SU-DHL-6 (cell line): ENCODE measurements around the gene PCDHA11.

Experiments
- EZH2phosphoT487 ChIP-seq: fragments of 200-600 bp; sonication (generic), shearing (Covaris generic); conservative IDR thresholded peaks from 2 replicates; pipeline ENCODE4 v1.6.1; 2018; ENCODE audit warnings: mild to moderate bottlenecking, antibody characterized with exemption, low read length, moderate library complexity, mixed read lengths
- TF ChIP-seq, protein P1 (sequence below): fragments of 200-600 bp; sonication (generic); IDR thresholded peaks from one replicate; pipeline ENCODE4 v1.5.1; 2017; ENCODE audit warnings: antibody characterized with exemption, mild to moderate bottlenecking, low read length, moderate library complexity; ENCODE audit not compliant: insufficient read depth, poor library complexity, severe bottlenecking

DNA sequence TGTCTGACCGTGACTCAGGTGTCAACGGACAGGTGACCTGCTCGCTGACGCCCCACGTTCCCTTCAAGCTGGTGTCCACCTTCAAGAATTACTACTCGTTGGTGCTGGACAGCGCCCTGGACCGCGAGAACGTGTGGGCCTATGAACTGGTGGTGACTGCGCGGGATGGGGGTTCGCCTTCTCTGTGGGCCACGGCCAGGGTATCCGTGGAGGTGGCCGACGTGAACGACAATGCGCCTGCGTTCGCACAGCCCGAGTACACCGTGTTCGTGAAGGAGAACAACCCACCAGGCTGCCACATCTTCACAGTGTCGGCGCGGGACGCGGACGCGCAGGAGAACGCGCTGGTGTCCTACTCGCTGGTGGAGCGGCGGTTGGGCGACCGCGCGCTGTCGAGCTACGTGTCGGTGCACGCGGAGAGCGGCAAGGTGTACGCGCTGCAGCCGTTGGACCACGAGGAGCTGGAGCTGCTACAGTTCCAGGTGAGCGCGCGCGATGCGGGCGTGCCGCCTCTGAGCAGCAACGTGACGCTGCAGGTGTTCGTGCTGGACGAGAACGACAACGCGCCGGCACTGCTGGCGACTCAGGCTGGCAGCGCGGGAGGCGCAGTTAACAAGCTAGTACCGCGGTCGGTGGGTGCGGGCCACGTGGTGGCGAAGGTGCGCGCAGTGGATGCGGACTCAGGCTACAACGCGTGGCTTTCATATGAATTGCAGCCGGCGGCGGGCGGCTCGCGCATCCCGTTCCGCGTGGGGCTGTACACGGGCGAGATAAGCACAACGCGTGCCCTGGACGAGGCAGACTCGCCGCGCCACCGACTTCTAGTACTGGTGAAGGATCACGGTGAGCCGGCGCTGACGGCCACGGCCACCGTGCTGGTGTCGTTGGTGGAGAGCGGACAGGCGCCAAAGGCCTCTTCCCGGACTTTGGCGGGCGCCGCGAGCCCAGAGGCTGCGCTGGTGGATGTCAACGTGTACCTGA lies 1.8 kb downstream of the PCDHA11 start:
- TF ChIP-seq, protein P1, sequence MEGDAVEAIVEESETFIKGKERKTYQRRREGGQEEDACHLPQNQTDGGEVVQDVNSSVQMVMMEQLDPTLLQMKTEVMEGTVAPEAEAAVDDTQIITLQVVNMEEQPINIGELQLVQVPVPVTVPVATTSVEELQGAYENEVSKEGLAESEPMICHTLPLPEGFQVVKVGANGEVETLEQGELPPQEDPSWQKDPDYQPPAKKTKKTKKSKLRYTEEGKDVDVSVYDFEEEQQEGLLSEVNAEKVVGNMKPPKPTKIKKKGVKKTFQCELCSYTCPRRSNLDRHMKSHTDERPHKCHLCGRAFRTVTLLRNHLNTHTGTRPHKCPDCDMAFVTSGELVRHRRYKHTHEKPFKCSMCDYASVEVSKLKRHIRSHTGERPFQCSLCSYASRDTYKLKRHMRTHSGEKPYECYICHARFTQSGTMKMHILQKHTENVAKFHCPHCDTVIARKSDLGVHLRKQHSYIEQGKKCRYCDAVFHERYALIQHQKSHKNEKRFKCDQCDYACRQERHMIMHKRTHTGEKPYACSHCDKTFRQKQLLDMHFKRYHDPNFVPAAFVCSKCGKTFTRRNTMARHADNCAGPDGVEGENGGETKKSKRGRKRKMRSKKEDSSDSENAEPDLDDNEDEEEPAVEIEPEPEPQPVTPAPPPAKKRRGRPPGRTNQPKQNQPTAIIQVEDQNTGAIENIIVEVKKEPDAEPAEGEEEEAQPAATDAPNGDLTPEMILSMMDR, result no peak
- TF ChIP-seq EZH2phosphoT487, result no peak
